ENCODE measurements around the gene MGRN1.
A peak's percentile ranks its signal among the peaks of the same experiment; 100 is the strongest.

MGRN1 gene

DNA sequence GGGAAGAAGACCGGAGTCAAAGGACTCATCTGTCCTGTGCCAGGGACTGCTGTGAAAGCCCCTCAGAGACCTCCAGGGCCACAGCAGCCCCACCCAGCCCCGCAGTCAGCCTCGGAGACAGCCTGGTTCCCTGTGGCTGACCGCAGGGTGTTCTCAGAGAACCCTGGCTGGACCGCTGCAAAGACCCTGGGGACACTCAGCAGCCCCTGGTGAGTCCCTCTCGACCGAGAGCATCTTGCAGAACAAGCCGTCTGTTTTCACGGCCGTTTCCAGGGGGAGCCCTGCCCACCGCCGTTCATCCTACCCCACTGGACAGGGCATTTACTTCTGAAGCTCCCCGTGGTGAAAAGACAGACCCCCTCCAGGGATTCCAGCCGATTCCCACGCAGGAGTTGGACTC lies 20.2 kb upstream of the MGRN1 start:
- DNase-seq (ENCODE audit: low read depth), result no peak

DNA sequence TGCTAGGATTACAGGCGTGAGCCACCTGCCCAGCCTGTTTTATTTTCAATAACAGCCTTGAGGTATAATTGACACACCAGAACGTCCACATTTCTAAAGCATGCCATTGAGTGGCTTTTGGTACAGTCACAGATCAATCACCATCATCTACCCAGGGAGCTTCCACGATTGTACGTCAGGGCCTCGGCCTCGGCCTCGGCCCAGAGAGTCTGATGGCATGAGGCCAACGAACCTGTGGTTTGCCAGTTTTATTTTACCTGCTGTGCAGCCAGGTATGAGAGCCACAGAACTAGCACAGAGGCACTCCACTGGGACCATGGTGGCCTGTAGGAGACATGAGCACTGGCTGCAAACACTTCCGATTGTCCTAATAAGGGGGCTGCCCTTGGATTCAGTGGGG lies 18.3 kb upstream of the MGRN1 start:
- DNase-seq (ENCODE audit: low read depth), result no peak

DNA sequence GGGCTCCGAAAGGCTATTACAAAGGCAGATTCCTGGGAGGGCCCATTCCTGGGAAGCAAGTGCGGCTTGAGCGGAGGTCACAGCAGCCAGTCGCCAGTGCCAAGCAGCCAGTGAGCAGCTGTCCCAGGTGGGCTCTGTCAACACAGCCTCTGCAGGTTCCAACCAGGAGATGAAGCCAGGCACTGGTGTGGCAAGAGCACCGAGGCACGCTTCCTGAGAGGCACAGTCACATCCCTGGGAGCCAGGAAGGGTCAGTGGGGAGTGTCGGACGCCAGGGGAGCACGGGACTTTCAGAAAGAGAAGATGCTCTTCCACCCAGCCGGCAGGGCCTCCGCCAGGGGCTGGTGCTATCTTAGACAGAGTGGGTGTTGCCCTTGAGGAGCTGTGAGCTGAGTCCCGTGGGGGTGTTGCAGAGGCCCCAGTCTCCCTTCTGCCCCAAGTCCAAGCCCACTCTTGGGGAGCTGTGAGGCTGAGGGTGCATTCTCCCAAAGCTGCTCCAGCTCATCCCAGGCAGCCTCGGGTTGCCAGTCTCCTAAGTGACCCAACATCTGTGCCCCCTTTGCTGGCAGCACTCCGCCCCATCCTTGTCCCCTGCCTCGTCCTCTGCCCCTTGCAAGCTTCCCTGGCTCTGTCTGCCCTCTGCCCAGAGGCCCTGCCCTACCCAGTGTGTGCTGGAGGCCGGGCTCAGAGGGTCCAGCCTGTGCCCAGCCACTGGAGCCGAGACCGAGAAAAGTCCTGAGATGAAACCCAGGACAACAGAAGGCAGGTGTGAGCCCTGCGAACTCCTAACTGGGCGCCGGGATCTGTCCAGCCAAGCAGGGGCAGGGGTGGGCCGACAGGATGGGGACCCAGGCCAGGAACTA lies 16.6 kb upstream of the MGRN1 start:
- no peak for DNase-seq (ENCODE audit: low read depth)

DNA sequence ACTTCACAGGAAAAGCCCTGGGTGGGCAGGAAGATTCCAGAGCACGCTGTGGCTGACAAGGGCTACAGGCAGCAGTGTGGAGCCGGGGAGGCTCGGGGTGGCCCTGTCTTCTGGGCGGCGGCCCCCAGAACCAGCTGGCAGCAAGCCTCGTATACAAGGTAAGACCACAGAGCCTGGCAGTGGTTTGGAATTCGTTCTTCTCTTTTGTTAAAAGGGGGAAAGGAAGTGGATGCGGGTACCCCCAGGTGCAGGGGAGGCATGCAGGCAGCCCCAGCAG lies 16.0 kb upstream of the MGRN1 start:
- no peak for DNase-seq (ENCODE audit: low read depth)

DNA sequence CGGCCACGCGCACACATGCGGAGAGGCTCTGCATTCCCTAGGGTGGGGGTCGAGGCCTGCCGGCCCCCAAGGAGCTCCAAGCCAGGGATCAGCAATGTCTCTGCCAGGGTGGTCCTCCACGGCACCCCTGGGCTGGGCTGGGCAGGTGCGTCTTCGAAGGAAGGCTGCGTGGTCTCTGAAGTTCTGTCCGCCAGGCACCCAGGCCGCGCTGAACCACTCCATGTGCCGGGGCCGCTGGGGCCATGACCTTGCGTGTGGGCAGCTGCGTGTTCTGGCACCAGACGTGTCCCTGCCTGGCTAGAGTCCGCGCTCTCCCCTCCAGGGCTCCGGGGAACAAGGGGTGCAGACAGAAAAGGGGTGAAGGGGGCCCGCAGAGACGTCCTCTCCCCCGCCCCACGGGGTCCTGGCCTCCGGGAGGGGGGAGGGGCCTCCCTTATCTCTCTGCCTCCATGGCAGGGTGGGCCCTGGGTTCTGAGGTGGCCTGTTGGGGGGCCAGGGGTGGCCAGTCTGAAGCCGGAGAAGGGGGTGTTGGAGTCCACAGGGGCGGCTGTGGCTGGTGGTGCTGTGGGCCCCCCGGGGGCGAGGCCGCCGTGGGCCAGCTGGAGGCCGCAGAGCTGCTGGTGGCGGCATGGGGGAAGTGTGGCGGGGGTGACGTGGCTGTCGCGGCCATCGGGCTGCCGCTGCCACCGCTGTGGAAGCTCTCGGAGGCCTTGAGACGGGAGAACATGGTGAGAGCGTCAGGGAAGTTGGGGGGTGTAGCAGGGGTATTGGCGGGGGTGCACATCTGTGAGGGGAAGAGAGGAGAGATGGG lies 15.2 kb upstream of the MGRN1 start:
- no peak for DNase-seq (ENCODE audit: low read depth)

DNA sequence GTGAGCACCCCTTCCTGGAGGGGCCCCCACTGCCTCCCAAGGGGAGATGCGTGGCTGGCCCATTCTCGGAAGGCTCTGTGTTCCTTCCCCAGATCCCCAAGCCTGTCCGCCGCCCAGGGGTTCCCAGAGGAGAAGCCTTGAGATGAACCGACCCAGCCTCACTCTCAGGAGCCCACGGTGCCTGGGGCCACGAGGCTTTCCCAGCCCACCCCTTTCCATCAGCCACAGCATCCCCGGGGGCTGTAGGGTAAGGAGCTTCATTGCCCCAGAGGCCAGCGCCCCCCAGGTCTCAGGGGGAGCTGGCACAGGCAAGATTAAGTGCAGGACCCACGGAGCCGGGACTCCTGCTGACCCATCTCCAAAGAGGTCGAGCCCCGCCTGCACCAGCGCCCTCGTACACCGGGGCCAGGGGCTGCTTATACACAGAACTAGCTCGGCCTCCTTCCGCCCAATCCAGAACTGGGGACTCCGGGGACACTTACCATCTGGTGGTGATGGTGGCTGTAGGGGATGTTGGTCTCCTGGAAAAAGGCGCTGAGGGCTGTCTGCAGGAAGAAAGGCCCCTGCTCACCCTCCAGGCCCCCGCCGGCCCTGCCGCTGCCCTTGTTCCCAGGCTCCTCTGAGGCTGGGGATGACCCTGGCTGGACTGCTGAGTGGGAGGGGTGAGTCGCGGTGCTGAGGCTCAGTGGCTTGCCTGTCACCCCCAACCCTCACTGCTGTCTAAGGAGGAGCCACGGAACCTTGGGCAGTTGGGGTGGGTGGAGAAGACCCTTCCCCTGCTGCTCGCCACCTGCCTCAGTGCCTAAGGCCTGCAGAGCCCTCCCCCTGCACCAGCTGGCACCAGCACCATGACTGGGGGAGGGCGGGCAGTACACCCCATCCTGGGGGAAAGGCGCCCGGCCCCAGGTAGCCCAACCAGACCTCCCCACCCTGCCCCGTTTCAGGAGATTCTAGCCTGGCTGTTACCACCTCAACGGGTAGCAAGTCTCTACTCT lies 14.3 kb upstream of the MGRN1 start:
- DNase-seq (ENCODE audit: low read depth), result no peak

DNA sequence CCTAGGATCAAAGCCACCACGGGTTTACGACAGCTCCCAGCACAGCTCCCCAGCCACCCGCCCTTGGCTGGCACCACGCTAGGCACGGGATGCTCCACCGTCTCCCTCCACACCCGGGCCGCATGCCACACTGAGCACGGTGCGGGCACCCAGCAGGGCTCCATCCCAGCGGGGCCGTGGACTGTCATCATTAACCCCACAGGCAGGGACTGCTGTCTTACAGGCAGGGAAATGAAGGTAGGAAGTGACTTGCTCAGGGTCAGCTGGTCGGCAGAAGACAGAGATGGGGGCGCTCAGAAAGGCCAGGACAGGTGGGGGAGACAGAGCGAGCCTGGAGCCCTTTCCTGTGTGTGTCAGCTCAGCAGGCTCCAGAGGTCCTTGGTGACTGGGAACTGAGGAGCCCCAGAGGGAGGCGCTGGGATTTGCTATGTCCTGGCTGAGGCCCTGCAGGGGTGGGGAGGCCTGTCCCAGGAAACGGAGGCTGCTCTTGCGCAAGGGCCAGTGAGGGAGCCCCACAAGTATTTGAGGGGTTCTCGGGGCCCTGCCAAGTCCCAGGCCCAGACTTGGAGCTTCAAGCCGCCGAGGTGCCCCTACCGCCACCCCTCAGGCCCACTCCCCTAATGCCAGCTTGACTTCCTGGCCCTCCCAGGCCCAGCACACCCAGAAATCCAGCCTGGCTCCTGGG lies 13.1 kb upstream of the MGRN1 start:
- DNase-seq (ENCODE audit: low read depth), result no peak

DNA sequence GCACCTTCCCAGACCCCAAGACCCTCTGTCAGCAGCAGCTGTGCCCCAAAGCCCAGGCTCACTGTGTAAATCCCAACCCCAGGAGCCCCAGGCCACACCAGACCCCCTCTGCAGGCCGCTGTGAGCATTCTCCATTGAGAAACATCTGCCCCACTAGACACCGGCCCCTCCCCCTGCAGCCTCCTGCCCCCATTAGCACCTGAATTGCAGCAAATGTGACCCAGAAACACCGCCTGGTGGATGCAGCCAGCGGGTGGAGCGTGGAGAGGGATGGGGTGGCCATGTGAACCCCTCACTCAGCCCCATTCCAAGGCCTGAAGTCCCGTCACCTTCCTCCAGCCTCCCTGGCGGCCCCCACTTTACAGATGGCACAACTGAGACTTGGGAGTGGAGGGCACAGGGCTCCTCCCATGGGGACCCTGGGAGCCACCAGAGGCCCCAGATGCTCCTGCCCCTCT lies 12.1 kb upstream of the MGRN1 start:
- no peak for DNase-seq (ENCODE audit: low read depth)

DNA sequence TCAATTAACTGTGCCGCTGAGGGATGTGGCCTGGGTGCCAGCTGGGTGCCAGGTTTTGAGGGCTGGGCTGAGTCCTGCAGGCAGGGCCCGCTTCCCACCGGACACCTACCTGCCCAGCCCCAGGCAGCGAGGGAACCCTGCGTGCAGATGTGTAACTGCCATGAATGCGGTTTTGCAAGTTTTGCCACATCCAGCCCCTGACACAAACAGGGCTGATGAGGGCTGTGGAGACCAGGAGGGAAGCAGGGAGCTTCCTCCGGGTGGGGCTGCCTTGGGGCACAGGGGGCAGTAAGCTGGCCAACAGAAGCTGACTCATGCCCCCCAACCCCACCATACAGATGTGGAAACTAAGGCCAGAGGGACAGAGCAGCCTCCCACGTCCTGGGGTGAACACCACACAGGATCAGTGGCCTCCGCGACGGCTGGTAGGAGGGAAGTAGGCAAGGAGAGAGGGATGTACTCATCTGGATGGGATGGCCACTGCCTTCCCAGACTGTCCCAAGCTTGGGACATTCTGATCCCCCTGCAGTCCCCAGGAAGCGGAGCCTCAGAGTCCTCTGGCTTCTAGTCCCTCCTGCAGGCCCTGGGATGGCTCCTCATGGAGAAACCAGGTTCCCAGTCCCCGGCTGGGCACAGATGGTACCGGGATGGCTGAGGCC lies 11.5 kb upstream of the MGRN1 start:
- no peak for DNase-seq (ENCODE audit: low read depth)

DNA sequence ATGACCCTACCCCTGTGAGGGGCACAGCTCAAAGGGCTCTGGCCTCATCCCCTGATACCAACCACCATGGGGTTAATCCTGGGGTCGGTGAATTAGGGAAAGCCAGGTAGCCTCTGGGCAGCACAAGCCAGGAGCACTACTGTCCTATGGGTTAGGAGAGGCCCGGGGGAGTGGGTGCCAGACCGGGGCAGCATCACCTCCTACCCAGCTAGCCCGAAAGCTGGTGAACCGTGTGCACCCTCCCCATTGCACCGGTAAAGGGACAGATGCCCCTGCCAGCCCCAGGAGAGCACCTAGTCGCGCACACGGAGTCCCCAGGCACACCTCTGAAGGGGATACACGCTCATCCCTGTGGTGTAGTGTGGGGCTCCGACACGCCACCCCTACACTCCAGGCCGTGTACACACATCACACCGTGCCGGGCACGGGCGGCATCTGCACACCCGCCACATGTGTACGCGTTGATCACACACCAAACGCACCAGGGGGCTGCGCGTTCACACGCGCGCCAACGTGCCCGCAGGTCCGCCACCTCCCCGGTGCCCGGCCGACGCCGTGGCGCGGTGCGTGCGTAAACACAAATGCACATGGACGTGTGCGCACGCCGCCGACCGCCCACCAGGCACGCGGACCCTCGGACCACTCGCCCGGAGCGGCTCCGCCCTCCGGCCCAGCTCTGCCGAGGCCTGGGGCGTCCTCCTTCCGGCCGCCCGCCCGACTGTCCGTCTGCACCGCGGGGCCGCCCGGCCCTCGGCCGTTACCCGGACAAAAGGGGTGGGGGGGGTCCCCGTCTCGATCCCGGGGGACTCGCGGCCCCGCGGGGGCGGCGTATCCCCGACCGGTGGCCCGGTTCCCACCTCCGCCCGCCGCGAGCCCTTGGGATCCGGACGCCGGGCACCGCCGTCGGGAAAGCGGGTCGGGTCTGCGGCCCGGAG lies 10.7 kb upstream of the MGRN1 start:
- peak; percentile 21 for DNase-seq (ENCODE audit: low read depth)

DNA sequence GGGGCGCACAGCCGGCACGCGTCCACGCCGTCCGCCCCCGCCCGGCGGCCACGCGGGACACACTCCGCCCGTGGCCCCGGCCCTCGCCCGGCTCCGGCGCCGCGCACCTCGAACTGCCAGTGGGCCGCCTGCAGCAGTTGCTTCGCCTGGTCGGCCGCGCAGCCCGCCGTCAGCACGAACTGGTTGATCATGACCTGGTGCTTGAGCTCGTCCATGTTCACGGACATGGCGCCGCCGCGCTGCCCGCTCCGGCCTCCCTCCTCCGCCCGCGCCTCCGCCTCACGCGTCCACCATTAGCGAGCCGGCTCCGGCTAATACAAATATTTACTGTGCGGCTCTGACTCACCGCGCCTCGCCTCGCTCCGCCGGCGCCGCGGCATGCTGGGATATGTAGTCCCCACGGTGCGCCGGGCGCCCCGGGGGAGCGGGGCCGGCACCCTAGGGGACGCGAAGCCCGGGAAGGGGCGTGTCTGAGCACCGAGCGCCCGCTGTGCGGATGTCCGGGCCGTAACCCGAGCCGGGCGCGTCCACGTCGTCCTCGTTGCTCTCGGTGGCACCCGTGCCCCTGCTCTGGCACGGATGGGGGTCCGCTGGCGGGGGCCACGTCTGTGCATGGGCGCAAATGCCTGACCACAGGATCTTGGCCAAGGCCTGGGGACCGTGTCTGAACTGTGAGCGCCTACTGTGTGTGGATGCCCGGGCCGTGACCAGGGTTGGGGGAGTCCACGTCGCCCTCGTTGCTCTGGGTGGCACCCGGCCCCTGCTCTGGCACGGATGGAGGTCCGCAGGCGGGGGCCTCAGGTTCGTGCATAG lies 9.8 kb upstream of the MGRN1 start, which contains the start of gene UBALD1:
TSS of gene UBALD1 (minus strand) at position 318 of the 813 bp plus-strand sequence. CDS start at position 227, 91 bp downstream.
- DNase-seq (ENCODE audit: low read depth), result peak; percentile 89

DNA sequence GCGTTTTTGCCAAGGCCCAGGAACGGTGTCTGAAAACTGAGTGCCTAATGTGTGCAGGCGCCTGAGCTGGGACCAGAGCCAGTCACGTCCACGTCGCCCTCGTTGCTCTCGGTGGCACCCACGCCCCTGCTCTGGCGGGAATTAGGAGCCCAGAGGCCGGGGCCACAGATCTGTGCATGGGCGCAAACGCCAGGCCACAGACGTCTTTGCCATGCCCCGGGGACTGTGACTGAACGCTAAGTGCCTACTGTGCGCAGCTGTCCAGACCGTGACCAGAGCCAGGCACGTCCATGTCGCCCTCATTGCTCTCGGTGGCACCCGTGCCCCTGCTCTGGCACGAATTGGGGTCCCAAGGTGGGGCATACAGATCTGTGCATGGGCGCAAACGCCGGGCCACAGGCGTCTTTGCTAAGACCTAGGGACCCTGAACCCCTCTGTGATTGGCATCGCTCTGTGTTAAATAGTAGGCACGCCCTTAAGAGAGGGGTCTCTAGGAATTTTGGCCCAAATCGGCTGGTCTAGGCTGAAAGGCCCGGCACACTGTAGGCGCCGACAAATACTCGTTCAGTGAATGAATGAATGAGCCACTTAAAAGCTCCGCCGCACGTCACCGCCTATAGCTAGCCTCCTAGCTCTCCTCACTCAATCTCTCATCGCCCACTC lies 9.1 kb upstream of the MGRN1 start:
- DNase-seq (ENCODE audit: low read depth), result no peak

DNA sequence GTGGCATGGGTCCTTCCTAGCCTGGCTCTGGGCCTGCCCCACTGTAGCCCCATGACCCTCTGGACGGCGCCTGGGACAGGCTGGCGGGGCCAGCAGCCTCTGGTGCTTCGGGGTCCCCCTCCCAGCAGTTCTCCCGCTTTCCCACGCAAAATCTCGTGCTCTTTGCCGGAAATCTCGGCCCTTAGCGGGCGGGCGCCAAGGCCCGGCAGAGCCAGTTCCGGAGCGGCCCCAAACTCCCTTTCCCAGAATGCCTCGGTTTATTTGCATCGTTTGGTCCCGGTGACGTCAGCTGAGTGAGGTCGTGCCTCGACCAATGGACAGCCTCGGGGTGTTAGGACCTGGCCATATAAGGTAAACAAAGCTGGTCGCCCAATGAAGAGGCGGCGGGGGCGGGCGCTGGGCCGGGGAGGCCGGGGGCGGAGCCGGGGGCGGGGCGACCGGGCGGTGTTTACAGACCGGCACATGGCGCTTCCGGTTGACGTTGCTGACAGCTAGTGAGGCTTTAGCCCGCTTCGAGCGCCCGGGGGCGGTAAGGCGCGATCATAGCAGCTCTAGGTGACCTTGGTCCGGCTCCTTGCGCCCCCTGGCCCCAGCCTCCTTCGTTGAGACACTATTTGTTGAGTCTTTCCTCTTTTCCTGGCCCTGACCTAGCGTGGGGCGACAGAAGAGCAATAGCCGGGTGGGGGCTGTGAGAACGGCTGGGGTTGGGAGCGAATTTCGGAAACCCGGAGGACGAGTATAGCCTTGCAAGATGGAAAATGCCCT lies 8.4 kb upstream of the MGRN1 start:
- DNase-seq (ENCODE audit: low read depth), result peak; percentile 100

DNA sequence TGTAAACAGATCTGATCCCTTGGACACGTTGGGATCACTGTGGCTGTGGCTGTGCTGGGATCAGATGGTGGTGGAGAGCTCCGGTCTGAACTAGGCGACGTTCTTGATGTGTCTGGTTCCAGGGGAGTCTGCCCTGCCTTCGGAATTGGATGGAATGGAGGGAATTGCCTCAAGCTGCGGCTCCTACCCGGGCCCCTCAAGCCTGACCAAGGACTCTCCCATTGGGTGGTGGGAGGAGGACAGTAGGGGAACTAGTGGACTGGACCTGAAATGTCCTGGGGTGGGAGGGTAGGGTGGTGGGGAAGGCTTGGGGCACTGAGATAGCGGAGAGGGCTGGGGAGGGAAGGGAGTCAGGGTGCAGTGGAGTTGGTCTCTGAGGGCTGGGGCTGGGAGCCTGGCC lies 6.7 kb upstream of the MGRN1 start:
- DNase-seq (ENCODE audit: low read depth), result no peak

DNA sequence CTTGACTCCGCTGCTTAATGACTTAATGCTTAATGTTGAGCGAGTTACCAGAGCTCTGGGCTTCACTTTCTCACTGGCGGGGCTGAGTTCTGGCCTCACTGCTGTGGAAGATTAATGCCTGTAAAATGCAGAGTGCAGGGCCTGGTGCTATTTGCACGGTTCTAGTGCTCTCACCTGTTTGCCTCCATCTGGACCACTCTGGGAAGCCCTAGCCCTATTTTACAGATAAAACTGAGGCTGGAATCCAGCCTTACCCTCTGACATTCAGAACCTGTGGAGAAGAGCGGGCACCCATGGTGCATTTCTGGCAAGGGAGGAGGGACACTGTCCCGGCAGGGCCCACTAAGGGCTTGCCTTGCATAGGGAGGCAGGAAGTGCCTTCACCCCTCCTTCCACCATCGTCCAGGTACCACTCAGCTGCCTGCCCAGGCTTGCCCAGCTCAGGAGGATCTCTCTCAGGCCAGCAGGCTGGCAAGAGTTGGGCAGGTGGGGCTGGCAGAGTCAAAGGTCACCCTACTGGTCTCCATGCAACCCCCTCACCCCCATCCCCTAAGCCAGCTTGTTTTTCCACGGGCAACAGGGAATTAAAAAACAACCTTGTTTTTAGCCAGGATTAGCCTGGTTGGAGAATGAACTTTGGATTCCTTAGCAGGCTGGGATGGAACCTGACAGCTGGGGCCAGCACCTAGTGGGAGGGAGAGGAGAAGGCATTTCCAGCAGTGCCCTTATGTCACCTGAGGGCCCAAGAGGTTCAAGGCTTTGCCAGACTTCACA lies 5.8 kb upstream of the MGRN1 start:
- DNase-seq (ENCODE audit: low read depth), result no peak

DNA sequence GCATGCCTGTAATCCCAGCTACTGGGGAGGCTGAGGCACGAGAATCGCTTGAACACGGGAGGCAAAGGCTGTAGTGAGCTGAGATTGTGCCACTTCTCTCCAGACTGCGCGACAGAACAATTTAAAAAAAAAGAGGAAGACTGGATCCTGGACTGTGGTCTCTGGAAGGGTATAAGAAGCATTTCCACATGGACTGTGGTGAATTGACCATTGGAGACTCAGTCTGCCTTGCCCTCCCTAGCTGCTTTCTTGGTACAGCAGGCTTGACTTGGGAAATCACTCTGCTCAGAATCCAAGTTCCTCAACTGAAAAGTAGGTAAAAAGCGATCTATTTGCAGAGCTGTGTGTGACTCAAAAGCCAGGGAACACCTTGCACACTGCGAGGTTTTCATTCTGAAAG lies 1.0 kb upstream of the MGRN1 start:
- no peak for DNase-seq (ENCODE audit: low read depth)

Measured in fibroblast of gingiva (primary cell).